GOT3 (cell line): ENCODE measurements around the gene SLC41A2.
A peak's percentile ranks its signal among the peaks of the same experiment; 100 is the strongest.
"Not testable (repeated sequence)": the region's sequence is repeated elsewhere in the genome, so short reads cannot be mapped to it uniquely, and the experiment has no call there.

Source experiments
- DNase-seq: peaks from one replicate; lab custom pipeline; 2025; ENCODE audit warnings: mixed read lengths; lab: John Stamatoyannopoulos, UW

SLC41A2 gene

GRCh38 chr12:104958001-104958804 lies at the start of gene SLC41A2:
Gene SLC41A2, minus strand, starts transcription at chr12:104958290. Its CDS starts 29,763 bp downstream, at chr12:104928527.
- peak; percentile 30 for DNase-seq

- DNase-seq: no peak
Measured at GRCh38 chr12:105001476-105001875, 43.4 kb upstream of the SLC41A2 start.

GRCh38 chr12:104999347-104999685 lies 41.2 kb upstream of the SLC41A2 start:
- DNase-seq: no peak

- DNase-seq: no peak
Measured at GRCh38 chr12:104998423-104999346, 40.6 kb upstream of the SLC41A2 start.

GRCh38 chr12:104997541-104997940 lies 39.5 kb upstream of the SLC41A2 start:
- no peak for DNase-seq

GRCh38 chr12:104994336-104994735 lies 36.2 kb upstream of the SLC41A2 start:
- DNase-seq: no peak

GRCh38 chr12:104991565-104992128 lies 33.6 kb upstream of the SLC41A2 start:
- no peak for DNase-seq

- no peak for DNase-seq
Measured at GRCh38 chr12:104990950-104991349, 32.9 kb upstream of the SLC41A2 start.

- peak; percentile 8 for DNase-seq
Measured at GRCh38 chr12:104986022-104986941, 28.2 kb upstream of the SLC41A2 start, which contains the start of gene NOPCHAP1. Gene NOPCHAP1, plus strand, starts transcription at chr12:104986316. Its CDS starts 37 bp downstream, at chr12:104986353.

- DNase-seq: no peak
Measured at GRCh38 chr12:104985206-104985605, 27.1 kb upstream of the SLC41A2 start.

- not testable (repeated sequence) for DNase-seq
Measured at GRCh38 chr12:104977688-104978087, 19.6 kb upstream of the SLC41A2 start.

GRCh38 chr12:104976703-104977102 lies 18.6 kb upstream of the SLC41A2 start:
- DNase-seq: no peak

GRCh38 chr12:104975587-104976343 lies 17.7 kb upstream of the SLC41A2 start:
- DNase-seq: no peak

GRCh38 chr12:104974626-104975290 lies 16.7 kb upstream of the SLC41A2 start:
- no peak for DNase-seq

- no peak for DNase-seq
Measured at GRCh38 chr12:104973250-104973649, 15.2 kb upstream of the SLC41A2 start.

GRCh38 chr12:104971306-104971705 lies 13.2 kb upstream of the SLC41A2 start:
- DNase-seq: no peak

- DNase-seq: no peak
Measured at GRCh38 chr12:104969343-104969742, 11.3 kb upstream of the SLC41A2 start.

GRCh38 chr12:104966677-104967076 lies 8.6 kb upstream of the SLC41A2 start:
- no peak for DNase-seq

GRCh38 chr12:104964856-104965205 lies 6.7 kb upstream of the SLC41A2 start:
- DNase-seq: no peak
